GM12878 (cell line): Measurements from ENCODE around the gene SUOX. TPM values are rescaled to one million over a fixed set of nuclear protein-coding genes. Genes with fewer than 3 reads are reported as not detected.
A peak's percentile ranks its signal among the peaks of the same experiment; 100 is the strongest.

Source experiments
- ATAC-seq: fragments of 200-7000 bp; cut with Tn5 transposase; 3 replicates; pipeline ENCODE4 v1.9.1; 2020; ENCODE audit warnings: mild to moderate bottlenecking, moderate library complexity
- BruUV-seq: library from RNA; stranded (reverse); fragments of 400-500 nt; replicated peaks from 2 replicates; lab custom pipeline; 2021; lab: Mats Ljungman, UMichigan
- CTCF ChIA-PET: fragments of 300-600 bp; sonication (Branson Sonifier 250); formaldehyde crosslinking; extraction: SDS; loops from one replicate; lab custom pipeline; 2021; ENCODE audit warnings: inconsistent platforms; lab: Yijun Ruan, JAX
- POLR2A ChIA-PET: fragments of 350-600 bp; formaldehyde crosslinking; extraction: SDS; loops from one replicate; lab custom pipeline; 2021; ENCODE audit warnings: inconsistent platforms; lab: Charles Lee
- RAD21 ChIA-PET: fragments of 300-600 bp; sonication (Branson Sonifier 250); formaldehyde crosslinking; loops from one replicate; lab custom pipeline; 2023; ENCODE audit warnings: antibody characterized with exemption; ENCODE audit not compliant: unreplicated experiment; lab: Charles Lee
- SMC1A ChIA-PET: fragments of 300-600 bp; sonication (Branson Sonifier 250); formaldehyde crosslinking; loops from one replicate; lab custom pipeline; 2023; ENCODE audit not compliant: unreplicated experiment, uncharacterized antibody; lab: Charles Lee
- DNase-seq: peaks from one replicate; pipeline ENCODE4 v3.0.0-alpha.2; 2011; ENCODE audit warnings: low read depth, low spot score
- FAIRE-seq: peaks from 3 replicates; lab custom pipeline; 2011; peaks lifted over from hg19 to GRCh38; lab: Jason Lieb, UNC
- H2AFZ ChIP-seq: 2 replicates; pipeline ENCODE4 v1.6.0; 2011; ENCODE audit warnings: low read depth, low read length, control low read depth; ENCODE audit not compliant: control insufficient read depth
- H3K27ac ChIP-seq: 2 replicates; pipeline ENCODE4 v1.5.1; 2011; ENCODE audit warnings: control low read depth; ENCODE audit not compliant: control insufficient read depth, insufficient read depth
- H3K27me3 ChIP-seq, 2 experiments: replicated peaks in 1 of 2; 2 replicates each; pipeline versions ENCODE4 v1.6.0 to v1.6.1; 2011; ENCODE audit warnings: low read length in 1 of 2; ENCODE audit not compliant: control insufficient read depth in 2 of 2, insufficient read depth in 2 of 2
- H3K36me3 ChIP-seq, 2 experiments: 2 replicates each; pipeline ENCODE4 v1.5.1; 2011; ENCODE audit warnings: low read length in 1 of 2; ENCODE audit not compliant: control insufficient read depth in 2 of 2, insufficient read depth in 2 of 2
- H3K4me1 ChIP-seq: 2 replicates; pipeline ENCODE4 v1.6.1; 2011; ENCODE audit warnings: mild to moderate bottlenecking, low read length, moderate library complexity, mixed read lengths; ENCODE audit not compliant: control insufficient read depth, insufficient read depth
- H3K4me2 ChIP-seq: 2 replicates; pipeline ENCODE4 v1.6.0; 2011; ENCODE audit warnings: control low read depth; ENCODE audit not compliant: control insufficient read depth, insufficient read depth
- H3K4me3 ChIP-seq: fragments of 200-600 bp; sonication (generic); 2 replicates; pipeline ENCODE4 v1.5.1; 2016
- H3K79me2 ChIP-seq: 2 replicates; pipeline ENCODE4 v1.6.0; 2011; ENCODE audit warnings: low read length; ENCODE audit not compliant: control insufficient read depth, insufficient read depth
- H3K9ac ChIP-seq: 2 replicates; pipeline ENCODE4 v1.8.0; 2011; ENCODE audit warnings: low read length, control low read depth, mixed read lengths; ENCODE audit not compliant: control insufficient read depth, insufficient read depth
- H3K9me3 ChIP-seq: replicated peaks from 3 replicates; pipeline ENCODE4 v1.5.1; 2011; ENCODE audit warnings: mild to moderate bottlenecking, low read length; ENCODE audit not compliant: control insufficient read depth, insufficient read depth
- H4K20me1 ChIP-seq: 2 replicates; pipeline ENCODE4 v1.6.0; 2011; ENCODE audit not compliant: control insufficient read depth, insufficient read depth
- ATF7 ChIP-seq: fragments of 450-650 bp; IDR thresholded peaks from 2 replicates; pipeline ENCODE4 v1.6.1; 2016; ENCODE audit warnings: low read depth, mild to moderate bottlenecking
- CUX1 ChIP-seq: IDR thresholded peaks from 2 replicates; pipeline ENCODE4 v1.6.1; 2012; ENCODE audit warnings: improper control_type of control experiment, low read depth, low read length; ENCODE audit not compliant: insufficient replicate concordance
- EZH2 ChIP-seq: IDR thresholded peaks from 2 replicates; pipeline ENCODE4 v1.6.1; 2012; ENCODE audit warnings: low read depth, mild to moderate bottlenecking, control low read depth, inconsistent platforms, low read length, borderline replicate concordance; ENCODE audit not compliant: control insufficient read depth
- RUNX3 ChIP-seq: IDR thresholded peaks from 2 replicates; pipeline ENCODE4 v1.6.1; 2012; ENCODE audit warnings: low read length, inconsistent platforms
- SMARCA5 ChIP-seq: fragments of 450-650 bp; IDR thresholded peaks from 2 replicates; pipeline ENCODE4 v1.6.1; 2017; ENCODE audit warnings: mild to moderate bottlenecking
- YBX1 ChIP-seq: fragments of 450-650 bp; IDR thresholded peaks from 2 replicates; pipeline ENCODE4 v1.6.1; 2016; ENCODE audit warnings: antibody characterized with exemption
- WGBS: methylation state at CpG from one replicate; pipeline ENCODE4 v1.1.6; 2016; ENCODE audit warnings: low lambda C conversion rate; ENCODE audit not compliant: insufficient replicate concordance, insufficient coverage; ENCODE audit errors: missing lambda C conversion rate; 5-methylcytosine and 5-hydroxymethylcytosine counted together
- in situ Hi-C: fragments of 300-500 bp; cut with MboI; formaldehyde crosslinking; loops from 9 replicates; pipeline ENCODE4 v1.14.3; 2018; ENCODE audit warnings: mixed read lengths
- intact Hi-C: fragments of 100-400 bp; cut with micrococcal nuclease; formaldehyde crosslinking; loops from one replicate; pipeline ENCODE4 v1.14.2; 2022; ENCODE audit not compliant: unreplicated experiment
- polyA plus RNA-seq, 11 experiments: library from polyadenylated mRNA; depleted of rRNA in 4 of 11; unstranded in 6 of 11; stranded (reverse) in 5 of 11; fragments of >200 nt; fragmentation: Nextera tagmentation in 4 of 11; fragmentation: Illumina TruSeq in 1 of 11; extraction: Ambion mirVana in 4 of 11; extraction: Trizol in 1 of 11; gene quantifications; 1 replicate in 1 of 11; 2 replicates in 10 of 11; pipeline versions ENCODE4 v1.2.1 to v1.2.3, GENCODE V29; 2011 to 2016; ENCODE audit warnings: inconsistent platforms in 2 of 11, missing spikeins in 2 of 11, low read depth in 1 of 11
- total RNA-seq, 4 experiments: library from RNA; depleted of rRNA in 3 of 4; stranded (reverse); fragments of >200 nt in 3 of 4; fragmentation: Illumina TruSeq in 1 of 4; extraction: Trizol in 1 of 4; gene quantifications; 2 replicates each; pipeline versions ENCODE4 v1.2.1 to v1.2.3, GENCODE V29; 2013 to 2021
- TF ChIP-seq, protein P1 (sequence below): fragments of 450-650 bp; formaldehyde crosslinking; IDR thresholded peaks from 2 replicates; pipeline ENCODE4 v1.4.0; 2022; ENCODE audit warnings: mild to moderate bottlenecking, moderate library complexity
- TF ChIP-seq, protein P2 (sequence below): fragments of 450-650 bp; formaldehyde crosslinking; IDR thresholded peaks from 2 replicates; pipeline ENCODE4 v1.5.0; 2022; ENCODE audit warnings: mild to moderate bottlenecking, missing genetic modification characterization

The SUOX gene
- total and polyA plus RNA-seq, 10 of the 15 experiments (the other 5 are each of a cell fraction or from before 2014, with no cell fraction given): 5.1 to 18.8 (median 13.4) TPM

DNA sequence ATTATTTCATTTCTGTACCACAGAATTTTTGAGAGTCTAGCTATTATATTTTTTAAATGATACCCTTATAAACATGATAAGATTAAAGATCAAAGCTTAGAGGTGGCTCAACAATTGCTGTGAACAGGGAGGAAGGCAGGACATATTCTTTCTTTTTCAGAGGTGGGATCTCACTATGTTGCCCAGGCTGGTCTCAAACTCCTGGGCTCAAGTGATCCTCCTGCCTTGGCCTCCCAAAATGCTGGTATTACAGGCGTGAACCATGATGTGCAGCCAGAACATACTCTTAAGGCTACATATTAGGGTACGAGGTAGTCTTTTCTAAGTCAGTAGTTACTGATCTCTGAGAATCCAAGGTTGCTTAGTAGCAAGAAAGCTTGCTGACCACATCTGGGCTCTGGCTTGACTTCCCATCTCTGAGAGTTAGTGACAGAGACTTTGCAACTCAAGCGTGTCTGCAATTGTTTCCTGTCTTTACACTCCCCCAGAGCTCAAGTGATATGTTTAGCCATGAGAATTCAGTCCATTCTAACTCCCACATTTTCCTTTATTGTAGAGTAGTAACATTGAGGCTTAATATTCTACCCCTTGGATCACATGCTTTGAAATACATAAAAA lies 14.6 kb upstream of the SUOX start:
- peak; percentile 96 for ATAC-seq
- peak; percentile 60 for DNase-seq
- H3K36me3 ChIP-seq: peaks cover 0 to 13% of the 10 kb centered on the region in 2 experiments; a peak in 3 of 4 replicates
- intact Hi-C loops (no loop called here), in situ Hi-C loops (no loop called here)
- H3K27ac ChIP-seq: peak overlapping the region; percentile 38
- H3K27me3 ChIP-seq: no peaks in the 10 kb centered on the region
- H3K9me3 ChIP-seq: no peaks in the 10 kb centered on the region
- no peak overlapping the region; the same call in 1 of the 2 replicates for H3K9ac ChIP-seq
- CTCF ChIA-PET: interaction anchor here (0.6 to 4.2 kb wide), 14 partner anchors 8 to 1207 kb away, joined by 3 to 45 read pairs (median 5); partner anchors contain the start of genes RAB5B and SUOX
- 0 out of 2 replicates have a peak overlapping the region, but pooled peaks have one; percentile 12 for H3K4me3 ChIP-seq
- FAIRE-seq: peak; percentile 84
- SMC1A ChIA-PET: interaction anchor here (0.7 to 3.0 kb wide), 18 partner anchors 9 to 654 kb away, joined by 3 to 37 read pairs (median 4); partner anchors contain the start of genes ORMDL2, RAB5B, SARNP and SUOX
- no peaks in the 10 kb centered on the region for H4K20me1 ChIP-seq
- RAD21 ChIA-PET: interaction anchor here (0.5 to 6.4 kb wide), 13 partner anchors 8 to 244 kb away, joined by 3 to 56 read pairs (median 4); partner anchors contain the start of genes DNAJC14, RAB5B and SUOX
- WGBS: 18% methylated on average over 3 of the region's 3 CpGs
- no TSS peak for BruUV-seq
- POLR2A ChIA-PET: interaction anchor here (0.5 to 5.6 kb wide), 16 partner anchors 9 to 240 kb away, joined by 3 to 85 read pairs (median 4); partner anchors contain the start of genes DGKA, RAB5B and SUOX
- peak overlapping the region; percentile 31 for H3K4me2 ChIP-seq
- H3K79me2 ChIP-seq: peaks cover 7% of the 10 kb centered on the region
- H2AFZ ChIP-seq: no peak overlapping the region
- H3K4me1 ChIP-seq: peaks cover 16% of the 10 kb centered on the region
- peak; percentile 71 for TF ChIP-seq RUNX3
- TF ChIP-seq, protein P1, sequence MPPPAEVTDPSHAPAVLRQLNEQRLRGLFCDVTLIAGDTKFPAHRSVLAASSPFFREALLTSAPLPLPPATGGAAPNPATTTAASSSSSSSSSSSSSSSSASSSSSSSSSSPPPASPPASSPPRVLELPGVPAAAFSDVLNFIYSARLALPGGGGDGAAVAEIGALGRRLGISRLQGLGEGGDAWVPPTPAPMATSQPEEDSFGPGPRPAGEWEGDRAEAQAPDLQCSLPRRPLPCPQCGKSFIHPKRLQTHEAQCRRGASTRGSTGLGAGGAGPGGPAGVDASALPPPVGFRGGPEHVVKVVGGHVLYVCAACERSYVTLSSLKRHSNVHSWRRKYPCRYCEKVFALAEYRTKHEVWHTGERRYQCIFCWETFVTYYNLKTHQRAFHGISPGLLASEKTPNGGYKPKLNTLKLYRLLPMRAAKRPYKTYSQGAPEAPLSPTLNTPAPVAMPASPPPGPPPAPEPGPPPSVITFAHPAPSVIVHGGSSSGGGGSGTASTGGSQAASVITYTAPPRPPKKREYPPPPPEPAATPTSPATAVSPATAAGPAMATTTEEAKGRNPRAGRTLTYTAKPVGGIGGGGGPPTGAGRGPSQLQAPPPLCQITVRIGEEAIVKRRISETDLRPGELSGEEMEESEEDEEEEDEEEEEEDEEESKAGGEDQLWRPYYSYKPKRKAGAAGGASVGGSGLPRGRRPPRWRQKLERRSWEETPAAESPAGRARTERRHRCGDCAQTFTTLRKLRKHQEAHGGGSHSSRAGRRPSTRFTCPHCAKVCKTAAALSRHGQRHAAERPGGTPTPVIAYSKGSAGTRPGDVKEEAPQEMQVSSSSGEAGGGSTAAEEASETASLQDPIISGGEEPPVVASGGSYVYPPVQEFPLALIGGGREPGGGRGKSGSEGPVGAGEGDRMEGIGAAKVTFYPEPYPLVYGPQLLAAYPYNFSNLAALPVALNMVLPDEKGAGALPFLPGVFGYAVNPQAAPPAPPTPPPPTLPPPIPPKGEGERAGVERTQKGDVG (CRISPR knock-in tag): no peak
- peak; percentile 50 for TF ChIP-seq CUX1
- TF ChIP-seq EZH2: no peak
- peak; percentile 64; the same call in 1 of the 2 replicates for TF ChIP-seq SMARCA5
- no peak for TF ChIP-seq YBX1
- TF ChIP-seq, protein P2, sequence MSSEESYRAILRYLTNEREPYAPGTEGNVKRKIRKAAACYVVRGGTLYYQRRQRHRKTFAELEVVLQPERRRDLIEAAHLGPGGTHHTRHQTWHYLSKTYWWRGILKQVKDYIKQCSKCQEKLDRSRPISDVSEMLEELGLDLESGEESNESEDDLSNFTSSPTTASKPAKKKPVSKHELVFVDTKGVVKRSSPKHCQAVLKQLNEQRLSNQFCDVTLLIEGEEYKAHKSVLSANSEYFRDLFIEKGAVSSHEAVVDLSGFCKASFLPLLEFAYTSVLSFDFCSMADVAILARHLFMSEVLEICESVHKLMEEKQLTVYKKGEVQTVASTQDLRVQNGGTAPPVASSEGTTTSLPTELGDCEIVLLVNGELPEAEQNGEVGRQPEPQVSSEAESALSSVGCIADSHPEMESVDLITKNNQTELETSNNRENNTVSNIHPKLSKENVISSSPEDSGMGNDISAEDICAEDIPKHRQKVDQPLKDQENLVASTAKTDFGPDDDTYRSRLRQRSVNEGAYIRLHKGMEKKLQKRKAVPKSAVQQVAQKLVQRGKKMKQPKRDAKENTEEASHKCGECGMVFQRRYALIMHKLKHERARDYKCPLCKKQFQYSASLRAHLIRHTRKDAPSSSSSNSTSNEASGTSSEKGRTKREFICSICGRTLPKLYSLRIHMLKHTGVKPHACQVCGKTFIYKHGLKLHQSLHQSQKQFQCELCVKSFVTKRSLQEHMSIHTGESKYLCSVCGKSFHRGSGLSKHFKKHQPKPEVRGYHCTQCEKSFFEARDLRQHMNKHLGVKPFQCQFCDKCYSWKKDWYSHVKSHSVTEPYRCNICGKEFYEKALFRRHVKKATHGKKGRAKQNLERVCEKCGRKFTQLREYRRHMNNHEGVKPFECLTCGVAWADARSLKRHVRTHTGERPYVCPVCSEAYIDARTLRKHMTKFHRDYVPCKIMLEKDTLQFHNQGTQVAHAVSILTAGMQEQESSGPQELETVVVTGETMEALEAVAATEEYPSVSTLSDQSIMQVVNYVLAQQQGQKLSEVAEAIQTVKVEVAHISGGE (CRISPR knock-in tag): no peak
- no peak for TF ChIP-seq ATF7
